ENCODE results near the gene YARS1. TPM values are rescaled to one million over a fixed set of nuclear protein-coding genes. Genes with fewer than 3 reads are reported as not detected.

YARS1 gene
- polyA plus RNA-seq, 1 donor from 2014 or later, result 49.4 TPM

GRCh38 chr1:32728413-32729077 lies 88.6 kb downstream of the YARS1 start:
- Histone ChIP-seq H4K20me1 (ENCODE audit: insufficient read depth) (no peaks in the 10 kb centered on the region), H3K9me3 (ENCODE audit: low read length) (no peaks in the 10 kb centered on the region), H3K79me2 (replicated peaks; ENCODE audit: insufficient read depth, low read length) (no peaks in the 10 kb centered on the region), H3K36me3 (ENCODE audit: insufficient read depth, low read length) (no peaks in the 10 kb centered on the region), H3K4me2 (ENCODE audit: low read length) (no peak overlapping the region), H2AFZ (ENCODE audit: low read depth, low read length) (no peak overlapping the region), H3F3A (ENCODE audit: insufficient read depth, low read length, poor library complexity, severe bottlenecking) (no peaks in the 10 kb centered on the region), H3K9ac (ENCODE audit: low read length) (no peak overlapping the region), H3K4me3 (ENCODE audit: low read length) (no peak overlapping the region), H3K27me3 (ENCODE audit: insufficient read depth, low read depth, low read length) (no peaks in the 10 kb centered on the region), H3K27ac (ENCODE audit: low read length) (no peak overlapping the region), H3K9me2 (ENCODE audit: insufficient read depth, low read length) (no peaks in the 10 kb centered on the region)
- TF ChIP-seq EZH2 (IDR thresholded peaks at IDR 0.05; ENCODE audit: borderline replicate concordance, insufficient read depth, low read length, poor library complexity, severe bottlenecking), result no peak
- no peak for TF ChIP-seq POLR2AphosphoS5 (IDR thresholded peaks at IDR 0.05)
- no peak for TF ChIP-seq MXI1 (conservative IDR thresholded peaks at IDR 0.05; ENCODE audit: poor library complexity, severe bottlenecking)
- TF ChIP-seq CTCF (IDR thresholded peaks at IDR 0.05; ENCODE audit: poor library complexity, severe bottlenecking), result no peak
- TF ChIP-seq, protein P1, sequence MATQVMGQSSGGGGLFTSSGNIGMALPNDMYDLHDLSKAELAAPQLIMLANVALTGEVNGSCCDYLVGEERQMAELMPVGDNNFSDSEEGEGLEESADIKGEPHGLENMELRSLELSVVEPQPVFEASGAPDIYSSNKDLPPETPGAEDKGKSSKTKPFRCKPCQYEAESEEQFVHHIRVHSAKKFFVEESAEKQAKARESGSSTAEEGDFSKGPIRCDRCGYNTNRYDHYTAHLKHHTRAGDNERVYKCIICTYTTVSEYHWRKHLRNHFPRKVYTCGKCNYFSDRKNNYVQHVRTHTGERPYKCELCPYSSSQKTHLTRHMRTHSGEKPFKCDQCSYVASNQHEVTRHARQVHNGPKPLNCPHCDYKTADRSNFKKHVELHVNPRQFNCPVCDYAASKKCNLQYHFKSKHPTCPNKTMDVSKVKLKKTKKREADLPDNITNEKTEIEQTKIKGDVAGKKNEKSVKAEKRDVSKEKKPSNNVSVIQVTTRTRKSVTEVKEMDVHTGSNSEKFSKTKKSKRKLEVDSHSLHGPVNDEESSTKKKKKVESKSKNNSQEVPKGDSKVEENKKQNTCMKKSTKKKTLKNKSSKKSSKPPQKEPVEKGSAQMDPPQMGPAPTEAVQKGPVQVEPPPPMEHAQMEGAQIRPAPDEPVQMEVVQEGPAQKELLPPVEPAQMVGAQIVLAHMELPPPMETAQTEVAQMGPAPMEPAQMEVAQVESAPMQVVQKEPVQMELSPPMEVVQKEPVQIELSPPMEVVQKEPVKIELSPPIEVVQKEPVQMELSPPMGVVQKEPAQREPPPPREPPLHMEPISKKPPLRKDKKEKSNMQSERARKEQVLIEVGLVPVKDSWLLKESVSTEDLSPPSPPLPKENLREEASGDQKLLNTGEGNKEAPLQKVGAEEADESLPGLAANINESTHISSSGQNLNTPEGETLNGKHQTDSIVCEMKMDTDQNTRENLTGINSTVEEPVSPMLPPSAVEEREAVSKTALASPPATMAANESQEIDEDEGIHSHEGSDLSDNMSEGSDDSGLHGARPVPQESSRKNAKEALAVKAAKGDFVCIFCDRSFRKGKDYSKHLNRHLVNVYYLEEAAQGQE (IDR thresholded peaks at IDR 0.05; ENCODE audit: borderline replicate concordance), result no peak
- no peak for TF ChIP-seq EP300 (conservative IDR thresholded peaks at IDR 0.05; ENCODE audit: poor library complexity, severe bottlenecking)
- TF ChIP-seq SMC3 (conservative IDR thresholded peaks at IDR 0.05; ENCODE audit: poor library complexity), result no peak
- TF ChIP-seq TAF1 (IDR thresholded peaks at IDR 0.05; ENCODE audit: low read depth), result no peak
- TF ChIP-seq RAD21 (conservative IDR thresholded peaks at IDR 0.05), result no peak

DNA sequence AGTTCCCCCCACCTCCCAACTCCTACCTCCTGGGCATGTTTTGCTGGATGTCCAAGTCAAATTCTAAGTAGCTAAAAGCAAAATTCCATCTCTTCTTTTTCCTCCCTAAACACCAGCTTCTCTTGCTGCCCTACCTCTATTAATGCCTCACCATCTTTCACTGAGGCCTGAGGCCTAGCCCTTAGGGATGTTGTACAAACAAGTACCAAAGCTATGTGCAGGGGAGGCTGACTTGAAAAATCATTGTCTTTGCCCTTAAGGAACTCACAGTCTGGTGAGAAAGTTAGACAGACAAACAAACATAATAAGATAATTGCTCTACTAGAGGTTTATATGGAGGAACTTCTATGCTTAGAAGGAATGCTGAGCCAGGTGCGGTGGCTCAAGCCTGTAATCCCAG lies 89.3 kb downstream of the YARS1 start:
- TF ChIP-seq POLR2AphosphoS5 (IDR thresholded peaks at IDR 0.05), result no peak
- TF ChIP-seq TAF1 (IDR thresholded peaks at IDR 0.05; ENCODE audit: low read depth), result no peak
- TF ChIP-seq SMC3 (conservative IDR thresholded peaks at IDR 0.05; ENCODE audit: poor library complexity), result no peak
- TF ChIP-seq EP300 (conservative IDR thresholded peaks at IDR 0.05; ENCODE audit: poor library complexity, severe bottlenecking), result no peak
- no peak for TF ChIP-seq CTCF (IDR thresholded peaks at IDR 0.05; ENCODE audit: poor library complexity, severe bottlenecking)
- TF ChIP-seq EZH2 (IDR thresholded peaks at IDR 0.05; ENCODE audit: borderline replicate concordance, insufficient read depth, low read length, poor library complexity, severe bottlenecking), result no peak
- TF ChIP-seq MXI1 (conservative IDR thresholded peaks at IDR 0.05; ENCODE audit: poor library complexity, severe bottlenecking), result no peak
- TF ChIP-seq RAD21 (conservative IDR thresholded peaks at IDR 0.05), result no peak
- TF ChIP-seq, protein P1 (IDR thresholded peaks at IDR 0.05; ENCODE audit: borderline replicate concordance), result no peak
- Histone ChIP-seq H3K27me3 (ENCODE audit: insufficient read depth, low read depth, low read length) (no peaks in the 10 kb centered on the region), H3K9me3 (ENCODE audit: low read length) (no peaks in the 10 kb centered on the region), H3K4me3 (ENCODE audit: low read length) (no peak overlapping the region), H3K27ac (ENCODE audit: low read length) (no peak overlapping the region), H3K9me2 (ENCODE audit: insufficient read depth, low read length) (no peaks in the 10 kb centered on the region), H4K20me1 (ENCODE audit: insufficient read depth) (no peaks in the 10 kb centered on the region), H3K9ac (ENCODE audit: low read length) (no peak overlapping the region), H3F3A (ENCODE audit: insufficient read depth, low read length, poor library complexity, severe bottlenecking) (no peaks in the 10 kb centered on the region), H3K4me2 (ENCODE audit: low read length) (no peak overlapping the region), H3K79me2 (replicated peaks; ENCODE audit: insufficient read depth, low read length) (no peaks in the 10 kb centered on the region), H2AFZ (ENCODE audit: low read depth, low read length) (no peak overlapping the region), H3K36me3 (ENCODE audit: insufficient read depth, low read length) (no peaks in the 10 kb centered on the region)

Measured in neural cell (in vitro differentiated cells).